DOHH2 (cell line): ENCODE measurements around the gene MPPED2.

Source experiments
- H3F3A ChIP-seq: fragments of 200-600 bp; sonication (generic), shearing (Covaris generic); 2 replicates; pipeline ENCODE4 v1.6.0; 2016; ENCODE audit warnings: antibody characterized with exemption, mild to moderate bottlenecking; ENCODE audit not compliant: control insufficient read depth, insufficient read depth
- H3K27ac ChIP-seq: fragments of 200-600 bp; sonication (generic); 2 replicates; pipeline ENCODE4 v1.5.1; 2014; ENCODE audit warnings: low read depth, mild to moderate bottlenecking, low read length, moderate library complexity
- H3K27me3 ChIP-seq: fragments of 200-600 bp; sonication (generic); 2 replicates; pipeline ENCODE4 v1.6.1; 2014; ENCODE audit warnings: mild to moderate bottlenecking, low read length, mixed read lengths; ENCODE audit not compliant: control insufficient read depth
- H3K36me3 ChIP-seq: fragments of 200-600 bp; sonication (generic); 2 replicates; pipeline ENCODE4 v1.6.1; 2014; ENCODE audit warnings: mild to moderate bottlenecking, low read length, moderate library complexity, mixed read lengths; ENCODE audit not compliant: control insufficient read depth
- H3K4me1 ChIP-seq: fragments of 200-600 bp; sonication (generic); 2 replicates; pipeline ENCODE4 v1.6.1; 2014; ENCODE audit warnings: mild to moderate bottlenecking, low read length, mixed read lengths; ENCODE audit not compliant: control insufficient read depth
- H3K4me2 ChIP-seq: fragments of 200-600 bp; sonication (generic); 2 replicates; pipeline ENCODE4 v1.6.0; 2014; ENCODE audit warnings: mild to moderate bottlenecking, low read length, moderate library complexity
- H3K4me3 ChIP-seq: fragments of 200-600 bp; sonication (generic); 2 replicates; pipeline ENCODE4 v1.5.1; 2014; ENCODE audit warnings: mild to moderate bottlenecking, low read length, mixed read lengths
- H3K79me2 ChIP-seq: fragments of 200-600 bp; sonication (generic); 2 replicates; pipeline ENCODE4 v1.6.1; 2014; ENCODE audit warnings: mild to moderate bottlenecking, low read length, mixed read lengths; ENCODE audit not compliant: control insufficient read depth
- H3K9me2 ChIP-seq: fragments of 200-600 bp; sonication (generic); replicated peaks from 2 replicates; pipeline ENCODE4 v1.6.1; 2014; ENCODE audit warnings: mild to moderate bottlenecking, low read length, mixed read lengths; ENCODE audit not compliant: control insufficient read depth
- H3K9me3 ChIP-seq: fragments of 200-600 bp; sonication (generic); 2 replicates; pipeline ENCODE4 v1.6.1; 2014; ENCODE audit warnings: antibody characterized with exemption, low read length, mixed read lengths; ENCODE audit not compliant: control insufficient read depth, insufficient read depth
- H4K20me1 ChIP-seq: fragments of 200-600 bp; sonication (generic); 2 replicates; pipeline ENCODE4 v1.6.0; 2014; ENCODE audit warnings: low read depth, mild to moderate bottlenecking, antibody characterized with exemption, low read length, moderate library complexity; ENCODE audit not compliant: control insufficient read depth, insufficient read depth
- EZH2phosphoT487 ChIP-seq: fragments of 200-600 bp; sonication (generic); IDR thresholded peaks from 2 replicates; pipeline ENCODE4 v1.6.1; 2017; ENCODE audit warnings: borderline replicate concordance, mild to moderate bottlenecking, antibody characterized with exemption, low read length, moderate library complexity, mixed read lengths
- TF ChIP-seq, protein P1 (sequence below): fragments of 200-600 bp; sonication (generic); IDR thresholded peaks from one replicate; pipeline ENCODE4 v1.5.1; 2014; ENCODE audit warnings: antibody characterized with exemption, mild to moderate bottlenecking, low read depth, low read length; ENCODE audit not compliant: poor library complexity, severe bottlenecking

Gene MPPED2

DNA sequence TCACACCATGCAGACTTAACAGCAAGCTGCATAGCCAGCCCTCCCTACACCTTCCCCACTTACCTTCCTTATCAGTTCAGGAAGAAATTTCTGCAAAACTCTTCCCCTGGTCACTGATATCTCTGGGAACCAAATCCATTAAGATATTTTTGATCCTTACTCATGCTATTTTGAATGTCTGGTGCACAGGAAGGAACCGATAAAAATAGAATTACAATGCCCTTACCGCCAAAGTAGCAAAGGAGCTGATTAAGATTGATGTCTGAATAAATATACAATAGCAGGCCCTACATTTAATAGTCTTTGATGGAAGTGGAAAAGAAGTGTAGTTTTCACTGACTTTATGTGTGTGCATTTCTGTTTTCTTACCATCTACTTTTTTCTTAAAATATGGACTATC lies 117.3 kb downstream of the MPPED2 start:
- Histone ChIP-seq H3K27ac (no peak overlapping the region), H3K27me3 (no peaks in the 10 kb centered on the region), H3F3A (no peaks in the 10 kb centered on the region), H3K9me3 (no peaks in the 10 kb centered on the region), H3K4me3 (no peak overlapping the region), H3K4me2 (no peak overlapping the region), H4K20me1 (no peaks in the 10 kb centered on the region), H3K9me2 (no peaks in the 10 kb centered on the region), H3K36me3 (no peaks in the 10 kb centered on the region), H3K4me1 (no peaks in the 10 kb centered on the region), H3K79me2 (no peaks in the 10 kb centered on the region)
- TF ChIP-seq, protein P1, sequence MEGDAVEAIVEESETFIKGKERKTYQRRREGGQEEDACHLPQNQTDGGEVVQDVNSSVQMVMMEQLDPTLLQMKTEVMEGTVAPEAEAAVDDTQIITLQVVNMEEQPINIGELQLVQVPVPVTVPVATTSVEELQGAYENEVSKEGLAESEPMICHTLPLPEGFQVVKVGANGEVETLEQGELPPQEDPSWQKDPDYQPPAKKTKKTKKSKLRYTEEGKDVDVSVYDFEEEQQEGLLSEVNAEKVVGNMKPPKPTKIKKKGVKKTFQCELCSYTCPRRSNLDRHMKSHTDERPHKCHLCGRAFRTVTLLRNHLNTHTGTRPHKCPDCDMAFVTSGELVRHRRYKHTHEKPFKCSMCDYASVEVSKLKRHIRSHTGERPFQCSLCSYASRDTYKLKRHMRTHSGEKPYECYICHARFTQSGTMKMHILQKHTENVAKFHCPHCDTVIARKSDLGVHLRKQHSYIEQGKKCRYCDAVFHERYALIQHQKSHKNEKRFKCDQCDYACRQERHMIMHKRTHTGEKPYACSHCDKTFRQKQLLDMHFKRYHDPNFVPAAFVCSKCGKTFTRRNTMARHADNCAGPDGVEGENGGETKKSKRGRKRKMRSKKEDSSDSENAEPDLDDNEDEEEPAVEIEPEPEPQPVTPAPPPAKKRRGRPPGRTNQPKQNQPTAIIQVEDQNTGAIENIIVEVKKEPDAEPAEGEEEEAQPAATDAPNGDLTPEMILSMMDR: no peak
- TF ChIP-seq EZH2phosphoT487: no peak

GRCh38 chr11:30467176-30467575 lies 119.0 kb downstream of the MPPED2 start:
- Histone ChIP-seq H3K79me2 (no peaks in the 10 kb centered on the region), H4K20me1 (no peaks in the 10 kb centered on the region), H3K9me2 (no peaks in the 10 kb centered on the region), H3K4me2 (no peak overlapping the region), H3K36me3 (no peaks in the 10 kb centered on the region), H3F3A (no peaks in the 10 kb centered on the region), H3K4me1 (no peaks in the 10 kb centered on the region), H3K4me3 (no peak overlapping the region), H3K27me3 (no peaks in the 10 kb centered on the region), H3K27ac (no peak overlapping the region), H3K9me3 (no peaks in the 10 kb centered on the region)
- TF ChIP-seq, protein P1: no peak
- no peak for TF ChIP-seq EZH2phosphoT487

DNA sequence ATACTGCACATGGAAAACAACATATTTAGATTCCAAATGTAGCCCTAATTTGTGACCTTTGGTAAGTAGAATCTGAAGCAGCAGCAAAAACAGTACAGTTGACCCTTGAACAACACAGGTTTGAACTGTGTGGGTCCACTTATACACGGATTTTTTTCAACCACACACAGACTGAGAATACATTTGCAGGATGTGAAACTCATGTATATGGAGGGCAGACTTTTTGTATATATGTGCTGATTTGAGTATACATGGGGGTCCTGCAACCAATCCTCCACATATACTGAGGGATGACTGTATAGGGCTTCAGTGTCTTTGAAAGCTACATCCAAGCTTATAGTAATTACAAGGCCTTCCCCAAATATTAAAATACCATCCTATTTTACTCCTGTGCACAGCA lies 120.5 kb downstream of the MPPED2 start:
- Histone ChIP-seq H3K9me3 (no peaks in the 10 kb centered on the region), H3K9me2 (no peaks in the 10 kb centered on the region), H4K20me1 (no peaks in the 10 kb centered on the region), H3K79me2 (no peaks in the 10 kb centered on the region), H3K4me1 (no peaks in the 10 kb centered on the region), H3F3A (no peaks in the 10 kb centered on the region), H3K27ac (no peak overlapping the region), H3K27me3 (no peaks in the 10 kb centered on the region), H3K4me2 (no peak overlapping the region), H3K4me3 (no peak overlapping the region), H3K36me3 (no peaks in the 10 kb centered on the region)
- TF ChIP-seq EZH2phosphoT487: no peak
- TF ChIP-seq, protein P1: no peak

- H3K9me3 ChIP-seq: no peaks in the 10 kb centered on the region
- H3K4me2 ChIP-seq: no peak overlapping the region
These were observed 121.0 kb downstream of the MPPED2 start for GRCh38 chr11:30465192-30465591.

More at GRCh38 chr11:30465192-30465591, 121.0 kb downstream of the MPPED2 start:
- Histone ChIP-seq H3K9me2 (no peaks in the 10 kb centered on the region), H3K36me3 (no peaks in the 10 kb centered on the region), H3K27me3 (no peaks in the 10 kb centered on the region), H3K4me1 (no peaks in the 10 kb centered on the region), H3K79me2 (no peaks in the 10 kb centered on the region), H3K27ac (no peak overlapping the region), H3K4me3 (no peak overlapping the region), H3F3A (no peaks in the 10 kb centered on the region), H4K20me1 (no peaks in the 10 kb centered on the region)
- no peak for TF ChIP-seq EZH2phosphoT487
- TF ChIP-seq, protein P1: no peak
